HG03025 (cell line): Measurements from ENCODE around the gene SYT4.
"Not testable (repeated sequence)": the region's sequence is repeated elsewhere in the genome, so short reads cannot be mapped to it uniquely, and the experiment has no call there.

Experiments
- ATAC-seq: cut with Tn5 transposase; IDR thresholded peaks from one replicate; pipeline ENCODE4 v1.9.1; 2021; ENCODE audit warnings: mild to moderate bottlenecking, moderate library complexity; ENCODE audit not compliant: unreplicated experiment, low FRiP score

SYT4 gene, protein sequence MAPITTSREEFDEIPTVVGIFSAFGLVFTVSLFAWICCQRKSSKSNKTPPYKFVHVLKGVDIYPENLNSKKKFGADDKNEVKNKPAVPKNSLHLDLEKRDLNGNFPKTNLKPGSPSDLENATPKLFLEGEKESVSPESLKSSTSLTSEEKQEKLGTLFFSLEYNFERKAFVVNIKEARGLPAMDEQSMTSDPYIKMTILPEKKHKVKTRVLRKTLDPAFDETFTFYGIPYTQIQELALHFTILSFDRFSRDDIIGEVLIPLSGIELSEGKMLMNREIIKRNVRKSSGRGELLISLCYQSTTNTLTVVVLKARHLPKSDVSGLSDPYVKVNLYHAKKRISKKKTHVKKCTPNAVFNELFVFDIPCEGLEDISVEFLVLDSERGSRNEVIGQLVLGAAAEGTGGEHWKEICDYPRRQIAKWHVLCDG

DNA sequence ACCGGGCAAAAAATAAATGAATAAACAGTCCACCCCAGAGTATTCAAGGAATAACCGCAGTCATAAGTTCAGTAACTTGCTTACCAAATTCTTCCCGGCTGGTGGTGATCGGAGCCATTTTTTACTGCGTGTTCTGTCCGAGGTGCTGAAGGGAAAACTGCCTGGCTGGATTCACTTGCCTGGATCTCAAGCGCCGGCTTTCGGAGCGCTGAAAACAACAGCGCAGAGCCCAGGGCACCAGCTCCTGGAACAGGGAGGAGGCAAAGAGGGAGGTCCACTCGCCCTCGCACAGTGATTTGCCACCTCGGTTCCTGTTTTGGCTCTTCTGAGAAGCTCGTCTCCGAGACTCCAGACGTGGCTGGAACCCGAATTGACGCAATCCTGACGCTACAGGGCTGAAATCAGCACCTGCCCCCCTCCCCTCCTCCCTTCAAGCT is at the start of gene SYT4:
TSS of gene SYT4 (minus strand) at position 327 of the 437 bp plus-strand sequence. CDS start at position 118, 209 bp downstream.
- no peak for ATAC-seq

DNA sequence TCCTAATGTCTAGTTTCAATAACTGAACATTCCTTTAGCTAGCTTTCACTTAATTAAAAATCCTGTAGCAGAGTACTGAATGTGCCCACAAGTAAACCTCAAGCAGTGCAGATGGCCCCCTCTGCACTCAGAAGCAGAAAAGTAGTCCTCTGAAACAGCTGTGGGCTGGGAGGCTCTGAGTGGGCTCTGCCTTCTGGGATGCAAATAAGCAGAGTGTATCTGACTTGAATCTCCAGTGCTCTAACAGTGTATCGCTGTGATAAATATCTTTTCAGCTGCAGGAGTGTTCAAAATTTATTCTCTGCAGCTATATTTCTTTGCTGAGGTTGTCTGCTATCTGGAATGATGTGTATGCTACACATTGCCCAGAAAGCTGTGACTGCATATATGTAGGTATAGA is 44.8 kb upstream of the SYT4 start:
- no peak for ATAC-seq

DNA sequence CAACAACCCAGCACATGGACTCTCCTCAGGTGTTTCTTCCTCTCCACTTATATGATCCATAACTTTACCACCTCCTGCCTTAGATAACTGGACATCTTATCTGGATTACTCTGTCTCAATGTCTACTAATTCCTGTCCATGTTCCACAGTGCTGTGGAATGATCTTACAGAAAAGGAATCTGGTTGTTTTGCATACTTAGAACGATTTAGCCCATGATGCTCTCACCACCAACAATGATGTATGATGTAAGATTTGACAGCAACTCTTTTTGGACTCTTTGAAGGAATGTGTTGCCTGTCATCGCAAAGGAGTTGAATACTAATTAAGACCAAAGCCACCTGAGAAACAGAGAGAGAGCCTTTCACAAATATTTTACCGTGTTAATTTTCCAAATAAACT is 37.7 kb upstream of the SYT4 start:
- ATAC-seq = no peak

DNA sequence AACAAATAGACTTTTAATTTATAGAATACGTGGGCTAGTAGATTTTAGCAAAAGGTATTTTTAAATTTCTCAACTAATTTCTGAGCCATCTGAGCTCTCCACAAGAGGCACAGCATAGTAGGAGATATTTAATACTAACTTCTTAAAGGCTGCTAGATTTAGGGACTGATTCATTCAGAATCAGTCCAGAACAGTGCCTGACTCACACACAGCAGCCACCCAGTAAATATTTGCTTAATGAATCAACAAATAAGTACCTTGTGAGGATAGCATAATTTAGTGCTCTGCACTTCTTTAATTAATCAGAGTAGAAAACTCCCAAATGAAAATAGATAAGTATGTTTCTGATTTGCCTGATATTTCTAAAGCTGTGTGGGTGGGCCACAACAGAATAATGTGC is 35.6 kb upstream of the SYT4 start:
- ATAC-seq = no peak

DNA sequence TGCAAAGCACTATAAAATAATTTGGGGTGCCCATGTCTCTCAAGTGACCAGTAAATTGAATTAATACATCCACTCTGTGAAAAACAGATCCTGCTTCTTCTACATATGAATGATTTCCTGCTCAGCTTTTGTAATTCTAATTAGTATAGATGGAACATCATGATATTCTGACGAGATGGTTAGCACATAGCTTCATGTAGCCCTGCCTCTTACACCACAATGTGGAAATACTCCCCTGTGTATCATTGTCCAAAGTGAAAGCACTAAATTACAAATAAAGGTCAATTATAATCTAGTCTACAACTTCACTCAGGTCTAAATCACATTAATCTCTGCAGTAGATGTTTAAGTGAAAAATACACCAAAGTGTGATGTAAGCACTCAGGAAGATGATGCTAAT is 32.9 kb upstream of the SYT4 start:
- ATAC-seq = no peak

DNA sequence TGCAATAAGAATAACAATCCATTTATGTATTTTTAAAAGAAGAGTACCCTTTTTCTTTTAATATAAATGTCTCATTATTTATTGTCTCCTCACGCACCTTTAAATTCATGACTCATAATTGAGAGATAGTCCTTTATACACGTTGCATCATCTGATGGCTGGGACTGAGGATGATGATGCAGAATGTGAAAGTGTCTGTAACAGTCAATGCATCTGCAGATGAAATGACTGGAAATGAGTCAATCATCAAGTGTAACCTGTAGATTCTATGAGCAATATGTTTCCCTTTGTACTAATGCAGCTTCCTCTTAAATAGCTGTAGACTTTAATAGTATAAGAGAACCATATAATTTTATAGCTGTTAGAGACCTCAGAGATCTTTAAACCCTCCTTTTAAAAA is 26.1 kb upstream of the SYT4 start:
- ATAC-seq = no peak

DNA sequence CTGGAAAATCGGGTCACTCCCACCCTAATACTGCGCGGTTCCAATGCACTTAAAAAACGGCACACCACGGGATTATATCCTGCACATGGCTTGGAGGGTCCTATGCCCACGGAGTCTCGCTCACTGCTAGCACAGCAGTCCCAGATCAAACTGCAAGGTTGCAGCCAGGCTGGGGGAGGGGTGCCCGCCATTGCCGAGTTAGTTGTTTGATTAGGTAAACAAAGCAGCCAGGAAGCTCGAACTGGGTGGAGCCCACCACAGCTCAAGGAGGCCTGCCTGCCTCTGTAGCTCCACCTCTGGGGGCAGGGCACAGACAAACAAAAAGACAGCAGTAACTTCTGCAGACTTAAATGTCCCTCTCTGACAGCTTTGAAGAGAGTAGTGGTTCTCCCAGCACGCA is 8.9 kb upstream of the SYT4 start:
- ATAC-seq = not testable (repeated sequence)

DNA sequence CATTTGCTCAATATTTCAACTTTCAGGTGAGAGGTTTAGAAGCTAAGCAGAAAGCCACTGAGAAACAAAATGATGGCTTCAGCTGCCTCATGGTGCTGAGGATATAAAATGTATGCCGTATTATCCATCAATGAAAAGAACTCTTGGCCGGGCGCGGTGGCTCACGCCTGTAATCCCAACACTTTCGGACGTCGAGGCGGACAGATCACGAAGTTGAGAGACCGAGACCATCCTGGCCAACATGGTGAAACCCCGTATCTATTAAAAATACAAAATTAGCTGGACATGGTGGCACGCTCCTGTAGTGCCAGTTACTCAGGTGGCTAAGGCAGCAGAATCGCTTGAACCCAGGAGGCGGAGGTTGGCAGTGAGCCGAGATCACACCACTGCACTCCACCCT is 6.0 kb upstream of the SYT4 start:
- no peak for ATAC-seq

DNA sequence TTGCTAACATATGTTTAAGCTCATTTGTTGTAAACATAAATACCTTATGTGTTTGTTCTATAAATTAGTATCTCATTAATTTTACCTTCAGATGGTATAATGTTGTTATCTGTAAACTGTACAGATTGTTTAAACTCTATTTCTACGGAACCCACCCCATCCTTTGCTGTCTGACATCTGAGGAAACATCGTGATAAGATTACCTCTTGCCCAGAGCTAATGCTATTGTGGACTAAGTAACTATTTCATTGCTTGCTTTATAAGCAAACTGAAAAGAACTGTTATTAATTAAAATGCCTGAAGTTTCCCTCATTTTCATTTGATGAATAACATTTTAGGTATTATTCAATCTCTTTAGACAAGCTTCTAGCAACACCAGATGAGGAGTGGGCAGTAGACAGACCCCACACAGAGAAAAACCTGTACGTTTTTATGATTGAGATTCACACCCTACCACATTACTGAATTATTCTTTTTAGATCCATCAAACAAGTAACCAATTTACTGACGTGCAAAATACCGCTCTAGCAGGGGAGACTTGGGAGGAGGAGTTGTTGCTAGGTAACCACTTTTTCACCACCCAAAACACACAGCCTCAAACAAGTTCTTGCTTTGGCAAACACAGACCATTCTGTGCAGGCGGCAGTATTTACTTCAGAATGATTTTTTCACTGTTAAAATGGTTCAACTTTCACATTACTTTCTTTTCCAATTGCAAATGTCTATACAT is 1.9 kb upstream of the SYT4 start:
- ATAC-seq = no peak

DNA sequence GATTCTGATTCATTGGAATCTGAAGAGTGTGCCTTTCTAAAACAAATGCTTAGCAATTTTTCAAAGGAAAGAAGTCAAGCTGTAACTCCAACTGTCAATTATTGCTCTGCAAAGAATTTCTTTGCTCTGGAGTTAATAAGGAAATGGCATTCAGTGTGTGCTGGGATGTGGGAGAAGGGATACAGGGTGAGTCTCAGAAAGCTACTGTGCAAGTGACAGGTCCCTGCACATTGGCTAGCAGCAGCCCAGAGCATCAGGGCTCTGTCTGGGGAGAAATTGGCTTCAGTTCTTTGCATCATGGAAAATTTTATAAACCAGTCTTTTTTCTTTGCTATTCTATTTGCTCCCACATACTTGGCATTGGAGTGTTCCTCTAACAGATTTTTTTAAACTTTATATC is 1.1 kb upstream of the SYT4 start:
- ATAC-seq = no peak

DNA sequence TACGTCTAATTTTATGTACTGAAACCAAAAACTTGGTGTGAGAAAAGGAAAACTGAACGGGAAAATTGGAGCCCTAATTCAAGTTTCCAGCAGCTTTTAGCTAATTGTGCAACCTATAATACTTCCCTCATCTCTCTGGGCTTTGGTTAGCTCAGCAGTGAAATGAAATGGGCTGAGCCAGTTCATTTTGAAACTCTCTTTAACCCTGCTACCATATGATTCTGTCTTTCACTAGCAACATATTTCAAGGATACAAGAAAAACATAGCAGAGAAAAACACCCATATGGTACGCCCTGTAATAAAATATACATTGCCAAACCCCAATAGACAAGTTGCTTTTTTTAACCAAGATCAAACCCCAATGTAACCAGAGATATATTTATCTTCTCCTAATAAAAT is 799 bp downstream of the SYT4 start:
- ATAC-seq = no peak

DNA sequence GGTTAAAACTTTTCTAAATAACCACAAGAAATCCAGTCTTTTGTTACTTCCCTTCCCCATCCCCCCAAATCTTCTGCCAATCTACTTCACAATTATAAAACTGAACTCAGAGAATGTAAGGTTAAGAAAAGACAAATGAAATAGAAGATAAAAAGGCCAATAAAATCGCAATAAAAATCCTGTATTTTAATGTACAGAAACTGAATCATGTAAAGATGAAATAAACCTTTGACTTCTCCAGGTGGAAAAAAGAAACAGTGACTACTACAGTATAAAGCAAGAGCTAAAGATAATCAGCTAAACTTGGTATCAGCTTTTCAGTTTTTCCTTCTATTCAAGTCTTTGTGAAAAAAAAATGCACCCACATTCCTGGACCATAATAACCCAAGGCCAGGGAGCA is 1.7 kb downstream of the SYT4 start:
- no peak for ATAC-seq

DNA sequence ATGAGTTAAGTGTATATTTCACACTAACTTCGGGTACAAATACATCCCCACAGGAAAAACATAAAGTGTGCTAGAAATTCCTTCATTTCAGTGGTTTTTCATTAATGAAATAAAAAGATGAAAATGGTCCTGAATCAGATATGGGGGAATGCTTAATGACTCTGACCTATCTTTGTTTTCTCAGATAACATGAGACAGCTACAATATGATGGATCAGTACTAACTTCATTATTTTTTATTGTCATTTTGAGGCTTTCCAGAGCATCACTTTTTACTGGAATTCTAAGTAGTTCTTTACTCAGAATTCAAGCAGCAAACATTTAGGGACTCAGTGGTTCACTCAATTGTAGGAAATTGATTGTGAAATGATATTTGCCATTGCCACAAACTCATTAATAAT is 2.8 kb downstream of the SYT4 start:
- no peak for ATAC-seq

DNA sequence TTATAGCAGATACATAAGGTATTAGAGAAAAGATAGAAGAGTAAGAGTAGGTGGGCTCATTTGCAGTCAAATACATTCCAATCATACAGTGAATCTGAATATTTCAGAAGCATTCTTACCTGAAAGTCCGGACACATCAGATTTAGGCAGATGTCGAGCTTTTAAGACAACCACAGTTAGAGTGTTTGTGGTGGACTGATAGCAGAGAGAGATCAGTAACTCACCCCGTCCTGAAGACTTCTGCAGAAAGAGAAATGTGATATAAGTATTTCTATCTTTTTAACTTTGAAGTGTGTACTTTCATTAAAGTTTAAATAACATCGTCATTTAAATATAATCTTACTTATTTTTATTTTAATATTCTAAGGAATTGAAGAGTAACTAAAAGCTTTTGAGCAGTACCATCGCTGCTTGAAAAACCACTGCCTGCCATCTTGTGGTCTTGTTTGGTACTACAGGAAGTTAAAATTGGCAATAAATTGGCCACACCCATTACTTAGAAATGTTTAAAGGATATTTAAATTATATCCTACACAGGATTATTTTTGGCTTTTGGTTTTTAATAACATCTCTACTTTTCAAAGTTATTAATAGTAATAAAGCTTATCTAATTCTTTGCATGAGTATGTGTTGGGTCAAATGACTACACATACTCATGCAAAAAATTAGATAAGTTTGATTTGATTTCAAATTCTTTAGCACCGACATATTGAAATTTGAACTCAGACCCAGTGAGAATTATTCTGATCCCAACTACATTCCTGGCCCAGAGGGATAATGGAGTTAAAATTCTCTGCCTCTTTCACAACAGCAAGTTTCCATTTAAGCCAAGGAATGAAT is 5.5 kb downstream of the SYT4 start:
- ATAC-seq = peak; percentile 82

DNA sequence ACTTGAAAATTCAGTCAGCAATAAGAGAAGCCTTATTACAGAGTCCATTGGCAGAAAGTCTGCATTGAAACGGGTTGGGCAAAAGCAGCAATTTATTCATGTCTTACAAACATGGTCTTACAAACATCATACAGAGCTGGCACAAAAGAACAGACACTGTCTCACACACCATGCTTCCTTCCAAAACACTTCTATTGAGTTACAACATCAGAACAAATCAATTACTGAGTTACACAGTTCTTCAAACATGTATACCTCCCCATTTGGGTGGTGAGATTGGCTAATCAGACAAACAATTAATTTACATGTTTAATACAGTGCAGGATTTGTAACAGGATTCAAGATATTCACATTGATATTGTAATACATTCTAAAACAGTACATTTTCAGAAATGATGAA is 9.5 kb downstream of the SYT4 start:
- no peak for ATAC-seq

DNA sequence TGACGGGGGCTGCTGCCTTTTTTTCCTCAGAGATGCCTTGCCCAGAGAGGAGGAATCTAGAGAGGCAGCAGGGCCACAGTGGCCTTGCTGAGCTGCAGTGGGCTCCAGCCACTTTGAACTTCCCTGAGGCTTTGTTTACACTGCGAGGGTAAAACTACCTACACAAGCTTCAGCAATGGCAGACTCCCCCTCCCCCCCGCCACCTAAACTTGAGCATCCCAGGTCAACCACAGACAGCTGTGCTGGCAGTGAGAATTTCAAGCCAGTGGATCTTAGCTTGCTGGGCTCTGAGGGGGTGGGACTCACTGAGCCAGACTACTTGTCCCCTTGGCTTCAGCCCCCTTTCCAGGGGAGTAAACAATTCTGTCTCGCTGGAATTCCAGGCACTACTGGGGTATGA is 11.8 kb downstream of the SYT4 start:
- ATAC-seq = no peak

DNA sequence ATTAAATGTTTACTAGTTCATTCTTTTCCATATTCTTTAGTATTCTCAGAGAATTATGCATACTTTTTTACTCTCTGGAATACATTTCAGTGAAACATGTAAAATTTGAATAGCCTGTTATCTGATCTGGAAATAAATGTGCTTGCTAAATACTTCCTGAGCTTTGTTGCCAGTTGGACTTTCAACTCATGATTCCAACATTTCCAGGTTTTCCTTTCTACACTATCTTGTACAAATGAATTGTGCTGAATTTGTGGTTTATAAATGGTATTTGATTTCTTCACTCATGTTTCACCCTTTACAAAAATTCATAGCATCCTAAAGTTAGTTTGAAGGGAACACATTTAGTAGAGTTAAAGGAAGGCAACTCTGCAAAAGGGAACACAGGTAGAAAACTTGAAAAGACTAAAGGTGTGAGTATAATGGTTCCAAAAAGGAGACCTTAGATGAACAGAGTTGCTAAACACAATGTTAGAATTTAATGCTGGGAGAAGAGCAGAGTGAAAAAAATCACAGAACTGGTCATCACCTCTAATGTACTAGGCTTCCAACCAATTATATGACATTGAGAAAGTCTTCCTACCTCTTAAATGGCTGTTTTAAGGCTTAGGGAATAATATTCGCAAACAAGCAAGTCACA is 28.6 kb downstream of the SYT4 start:
- no peak for ATAC-seq

DNA sequence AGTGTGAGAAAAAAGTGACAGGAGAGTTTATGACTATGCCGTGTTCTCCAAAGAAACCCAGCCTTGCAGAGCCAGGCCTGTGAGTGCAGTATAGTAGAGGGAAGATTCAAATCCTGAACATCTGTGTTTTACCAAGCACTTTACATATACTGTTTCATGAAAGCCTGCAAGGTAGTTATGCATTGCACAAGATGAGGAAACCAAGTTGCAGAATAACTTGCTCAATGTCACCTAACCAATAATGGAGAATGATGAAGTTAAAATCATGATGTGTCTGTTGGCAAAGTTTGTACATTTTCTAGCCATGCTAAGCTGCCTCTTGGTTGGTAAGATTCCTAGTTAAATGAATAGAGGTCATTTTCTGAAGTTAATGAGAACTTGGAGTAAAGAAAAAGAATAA is 29.3 kb downstream of the SYT4 start:
- no peak for ATAC-seq

DNA sequence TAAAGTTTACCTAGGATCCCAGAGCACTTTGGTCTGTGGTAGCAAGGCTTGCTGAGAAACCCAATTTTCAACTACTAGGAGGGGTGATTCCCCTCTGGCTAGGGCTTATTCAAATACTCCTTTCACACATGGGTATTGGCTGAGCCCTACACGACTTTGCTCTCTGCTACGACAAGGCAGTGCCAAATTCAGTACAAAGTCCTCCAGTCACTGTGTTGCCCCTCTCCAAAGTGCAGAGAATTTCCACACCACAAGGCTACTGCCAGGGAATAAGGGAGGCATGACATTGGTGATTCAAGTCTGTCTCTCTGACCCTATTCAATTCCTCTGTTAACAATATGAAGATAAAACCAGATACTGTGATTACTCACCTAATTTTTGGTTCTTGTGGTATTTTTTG is 38.9 kb downstream of the SYT4 start:
- ATAC-seq = no peak

DNA sequence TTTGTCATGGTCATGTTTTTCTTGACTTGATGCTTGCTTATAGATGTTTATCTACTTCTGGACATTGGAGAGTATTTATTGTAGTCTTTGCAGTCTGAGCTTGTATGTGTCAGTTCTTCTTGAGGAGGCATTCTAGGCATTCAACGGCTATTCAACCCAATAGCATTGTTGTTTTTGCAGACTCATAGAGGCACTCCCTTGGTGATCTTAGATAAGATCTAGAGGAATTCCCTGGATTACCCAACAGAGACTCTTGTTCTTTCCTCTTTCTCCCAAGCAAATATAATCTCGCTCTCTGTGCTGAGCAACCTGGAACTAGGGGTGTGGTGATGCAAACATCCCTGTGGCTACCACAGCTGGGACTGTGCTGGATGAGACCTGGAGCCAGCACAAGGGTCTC is 40.4 kb downstream of the SYT4 start:
- ATAC-seq = no peak

DNA sequence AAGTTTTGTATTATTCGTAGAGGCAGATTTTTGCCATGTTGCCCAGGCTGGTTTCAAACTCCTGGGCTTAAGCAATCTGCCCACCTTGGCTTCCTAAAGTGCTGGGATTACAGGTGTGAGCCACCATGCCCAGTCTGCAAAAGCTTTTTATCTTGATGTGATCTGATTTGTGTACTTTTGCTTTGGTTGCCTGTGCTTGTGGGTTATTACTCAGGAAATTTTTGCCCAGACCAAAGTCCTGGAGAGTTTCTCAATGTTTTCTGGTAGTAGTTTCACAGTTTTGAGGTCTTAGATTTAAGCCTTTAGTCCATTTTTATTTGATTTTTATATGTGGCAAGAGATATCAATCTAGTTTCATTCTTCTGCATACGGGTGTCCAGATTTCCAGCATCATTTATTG is 42.4 kb downstream of the SYT4 start:
- no peak for ATAC-seq
